ENCODE results near the gene JARID2.

The JARID2 gene

GRCh38 chr6:15510121-15510520 lies 264.3 kb downstream of the JARID2 start:
- H3K27ac ChIP-seq, result no peak overlapping the region
- DNase-seq (ENCODE audit: low read depth, low spot score), result no peak

GRCh38 chr6:15510536-15511247 lies 264.8 kb downstream of the JARID2 start:
- DNase-seq (ENCODE audit: low read depth, low spot score), result no peak
- no peak overlapping the region for H3K27ac ChIP-seq

GRCh38 chr6:15511248-15512125 lies 265.6 kb downstream of the JARID2 start:
- no peak for DNase-seq (ENCODE audit: low read depth, low spot score)
- no peak overlapping the region for H3K27ac ChIP-seq

- no peak for DNase-seq (ENCODE audit: low read depth, low spot score)
- H3K27ac ChIP-seq, result no peak overlapping the region
These were observed 266.3 kb downstream of the JARID2 start for GRCh38 chr6:15512126-15512525.

GRCh38 chr6:15512721-15513120 lies 266.9 kb downstream of the JARID2 start:
- no peak overlapping the region for H3K27ac ChIP-seq
- no peak for DNase-seq (ENCODE audit: low read depth, low spot score)

GRCh38 chr6:15513131-15513771 lies 267.4 kb downstream of the JARID2 start:
- H3K27ac ChIP-seq, result no peak overlapping the region
- no peak for DNase-seq (ENCODE audit: low read depth, low spot score)

- no peak for DNase-seq (ENCODE audit: low read depth, low spot score)
- no peak overlapping the region for H3K27ac ChIP-seq
These were observed 268.2 kb downstream of the JARID2 start for GRCh38 chr6:15513801-15514711.

GRCh38 chr6:15515226-15515625 lies 269.4 kb downstream of the JARID2 start:
- DNase-seq (ENCODE audit: low read depth, low spot score), result no peak
- no peak overlapping the region for H3K27ac ChIP-seq

GRCh38 chr6:15515660-15516375 lies 269.9 kb downstream of the JARID2 start:
- no peak for DNase-seq (ENCODE audit: low read depth, low spot score)
- H3K27ac ChIP-seq, result no peak overlapping the region

GRCh38 chr6:15516378-15516777 lies 270.5 kb downstream of the JARID2 start:
- DNase-seq (ENCODE audit: low read depth, low spot score), result no peak
- H3K27ac ChIP-seq, result no peak overlapping the region

GRCh38 chr6:15516923-15517560 lies 271.2 kb downstream of the JARID2 start:
- DNase-seq (ENCODE audit: low read depth, low spot score), result no peak
- no peak overlapping the region for H3K27ac ChIP-seq

GRCh38 chr6:15517600-15517999 lies 271.7 kb downstream of the JARID2 start:
- DNase-seq (ENCODE audit: low read depth, low spot score), result no peak
- no peak overlapping the region for H3K27ac ChIP-seq

GRCh38 chr6:15518057-15518456 lies 272.2 kb downstream of the JARID2 start:
- DNase-seq (ENCODE audit: low read depth, low spot score), result no peak
- H3K27ac ChIP-seq, result no peak overlapping the region

GRCh38 chr6:15518878-15519277 lies 273.0 kb downstream of the JARID2 start:
- H3K27ac ChIP-seq, result no peak overlapping the region
- DNase-seq (ENCODE audit: low read depth, low spot score), result no peak

GRCh38 chr6:15519681-15520080 lies 273.8 kb downstream of the JARID2 start:
- no peak overlapping the region for H3K27ac ChIP-seq

GRCh38 chr6:15520626-15521203 lies 274.8 kb downstream of the JARID2 start:
- DNase-seq (ENCODE audit: low read depth, low spot score), result no peak
- no peak overlapping the region for H3K27ac ChIP-seq

More at GRCh38 chr6:15519681-15520080, 273.8 kb downstream of the JARID2 start:
- no peak for DNase-seq (ENCODE audit: low read depth, low spot score)

- DNase-seq (ENCODE audit: low read depth, low spot score), result no peak
- no peak overlapping the region for H3K27ac ChIP-seq
These were observed 275.7 kb downstream of the JARID2 start for GRCh38 chr6:15521582-15521981.

GRCh38 chr6:15522026-15522425 lies 276.2 kb downstream of the JARID2 start:
- no peak overlapping the region for H3K27ac ChIP-seq
- no peak for DNase-seq (ENCODE audit: low read depth, low spot score)

GRCh38 chr6:15522427-15522826 lies 276.6 kb downstream of the JARID2 start:
- no peak overlapping the region for H3K27ac ChIP-seq
- DNase-seq (ENCODE audit: low read depth, low spot score), result no peak
